NCI-H2029 (cell line): ENCODE measurements around the gene ETFA.
A peak's percentile ranks its signal among the peaks of the same experiment; 100 is the strongest.

Experiments
- DNase-seq: peaks from one replicate; lab custom pipeline; 2025; lab: John Stamatoyannopoulos, UW

ETFA gene

DNA sequence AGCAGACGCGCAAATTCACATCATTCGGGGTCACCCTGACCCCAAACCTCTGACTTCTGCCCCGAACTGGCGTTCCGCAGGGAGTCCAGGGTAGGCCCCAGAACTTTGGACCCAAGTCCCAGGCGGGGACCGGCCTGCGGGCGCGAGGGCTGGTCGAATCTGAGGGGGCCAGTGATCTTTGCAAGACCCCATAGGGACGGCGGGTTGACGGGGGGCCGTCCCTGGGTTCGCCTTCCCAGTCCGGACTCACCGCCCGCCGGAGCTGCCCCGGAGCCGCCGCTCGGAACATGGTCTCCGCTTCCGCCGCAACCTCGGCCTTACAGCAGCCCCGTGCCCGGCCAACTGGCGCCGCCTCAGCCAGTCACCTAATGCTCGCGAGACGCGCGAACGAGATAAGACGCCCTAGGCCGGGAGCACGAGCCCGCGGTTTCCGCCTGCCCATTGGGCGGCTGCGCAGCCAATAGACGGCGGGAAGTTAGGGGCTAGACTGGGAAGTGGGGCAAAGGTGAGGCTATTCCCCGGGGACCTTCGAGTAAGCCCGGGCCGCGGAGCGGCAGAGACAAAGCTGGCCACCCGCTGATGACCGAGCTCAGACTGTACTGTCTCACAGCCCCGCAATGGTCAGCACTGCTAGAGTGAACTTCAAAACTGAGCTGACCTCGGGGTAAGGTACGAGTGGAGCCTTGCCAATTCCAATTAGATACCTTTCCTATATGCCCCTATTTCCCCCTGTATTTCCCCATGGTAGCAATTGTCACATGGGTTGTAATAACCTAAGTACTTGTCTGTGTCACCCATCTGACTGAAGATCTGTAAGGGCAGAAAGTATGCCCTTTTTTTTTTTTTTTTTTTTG, at the start of gene ETFA:
ETFA (minus strand) TSS at position 370 of the 854 bp plus-strand sequence; CDS start at position 289, 81 bp downstream.
- DNase-seq: peak; percentile 88

DNA sequence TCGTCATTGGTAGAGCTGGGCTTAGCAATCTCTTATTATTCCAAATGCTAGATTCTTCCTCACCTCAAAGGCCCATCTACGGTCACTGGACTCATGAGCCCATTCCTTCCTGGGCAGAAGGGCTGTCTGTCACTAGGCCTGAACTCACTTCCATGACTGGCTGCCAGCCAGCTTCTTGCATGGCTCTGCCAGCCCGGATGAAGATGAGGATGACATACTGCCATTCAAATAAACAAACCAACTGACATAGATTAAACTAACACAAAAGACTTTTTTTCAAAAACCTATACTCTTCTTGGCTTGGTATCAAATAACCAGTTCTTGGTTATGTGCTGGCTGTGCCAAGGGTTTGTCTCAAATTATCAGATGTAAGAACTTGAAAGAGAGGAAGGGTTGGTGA, 49.1 kb upstream of the ETFA start:
- DNase-seq: no peak

DNA sequence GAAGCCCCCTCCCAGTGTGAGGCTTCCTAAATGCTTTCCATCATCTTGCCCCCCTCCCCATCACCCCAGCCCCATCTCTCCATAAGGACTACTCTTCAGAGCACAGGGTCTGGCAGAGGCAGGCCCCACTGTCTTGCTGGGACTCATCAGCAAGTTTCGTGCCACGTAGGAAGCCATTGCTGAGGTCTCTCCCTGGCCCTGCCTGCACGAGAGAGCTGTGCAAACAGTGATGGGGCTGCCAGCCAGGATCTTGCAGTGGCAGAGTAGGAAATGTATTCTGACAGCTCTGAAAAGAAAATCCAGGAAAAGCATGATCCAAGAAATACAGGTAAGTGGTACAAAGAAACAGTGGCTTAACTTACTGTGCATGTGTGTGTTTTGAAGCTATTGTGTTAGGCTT, 47.9 kb upstream of the ETFA start:
- no peak for DNase-seq

DNA sequence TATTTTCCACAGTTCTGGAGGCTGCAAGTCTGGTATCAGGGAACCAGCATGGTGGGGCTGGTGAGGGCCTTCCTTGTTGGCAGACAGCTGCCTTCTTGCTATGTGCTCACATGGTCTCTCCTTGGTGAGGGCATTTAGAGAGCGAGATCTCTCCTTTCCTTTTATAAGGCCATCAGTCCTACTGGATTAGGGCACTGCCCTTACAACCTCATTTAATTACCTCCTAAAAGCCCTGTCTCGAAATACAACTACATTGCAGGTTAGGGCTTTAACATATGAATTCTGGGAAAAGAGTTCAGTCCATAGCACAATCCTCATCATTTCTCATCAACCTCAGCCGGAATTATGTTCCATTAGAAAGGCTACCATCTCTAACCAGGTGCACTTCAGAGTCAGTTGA, 47.2 kb upstream of the ETFA start:
- DNase-seq: no peak

GRCh38 chr15:76354823-76355440, 43.7 kb upstream of the ETFA start:
- DNase-seq: no peak

DNA sequence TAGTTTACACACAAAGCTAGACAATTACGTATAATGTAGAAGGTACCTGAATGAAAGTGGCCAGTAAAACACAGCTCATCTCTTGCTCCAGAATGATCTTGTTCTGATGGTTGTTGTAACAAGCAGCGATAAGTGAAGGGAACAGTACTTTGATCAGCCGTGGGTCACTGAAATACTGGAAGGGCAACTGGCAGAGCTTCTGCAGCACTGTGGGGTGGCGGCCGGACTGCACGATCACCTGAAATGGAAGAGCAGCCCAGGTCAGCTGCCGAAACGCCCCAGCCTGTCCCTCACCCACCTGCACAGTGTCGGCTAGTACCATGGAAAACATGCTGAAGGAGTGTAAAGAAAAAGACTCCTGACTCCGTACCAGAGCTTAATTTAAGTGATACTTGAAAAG, 42.6 kb upstream of the ETFA start:
- no peak for DNase-seq

- no peak for DNase-seq
These were observed 41.8 kb upstream of the ETFA start for GRCh38 chr15:76353023-76353577.

- DNase-seq: no peak
These were observed 38.2 kb upstream of the ETFA start for GRCh38 chr15:76349301-76350070.

- no peak for DNase-seq
These were observed 36.3 kb upstream of the ETFA start for GRCh38 chr15:76347482-76348055.

DNA sequence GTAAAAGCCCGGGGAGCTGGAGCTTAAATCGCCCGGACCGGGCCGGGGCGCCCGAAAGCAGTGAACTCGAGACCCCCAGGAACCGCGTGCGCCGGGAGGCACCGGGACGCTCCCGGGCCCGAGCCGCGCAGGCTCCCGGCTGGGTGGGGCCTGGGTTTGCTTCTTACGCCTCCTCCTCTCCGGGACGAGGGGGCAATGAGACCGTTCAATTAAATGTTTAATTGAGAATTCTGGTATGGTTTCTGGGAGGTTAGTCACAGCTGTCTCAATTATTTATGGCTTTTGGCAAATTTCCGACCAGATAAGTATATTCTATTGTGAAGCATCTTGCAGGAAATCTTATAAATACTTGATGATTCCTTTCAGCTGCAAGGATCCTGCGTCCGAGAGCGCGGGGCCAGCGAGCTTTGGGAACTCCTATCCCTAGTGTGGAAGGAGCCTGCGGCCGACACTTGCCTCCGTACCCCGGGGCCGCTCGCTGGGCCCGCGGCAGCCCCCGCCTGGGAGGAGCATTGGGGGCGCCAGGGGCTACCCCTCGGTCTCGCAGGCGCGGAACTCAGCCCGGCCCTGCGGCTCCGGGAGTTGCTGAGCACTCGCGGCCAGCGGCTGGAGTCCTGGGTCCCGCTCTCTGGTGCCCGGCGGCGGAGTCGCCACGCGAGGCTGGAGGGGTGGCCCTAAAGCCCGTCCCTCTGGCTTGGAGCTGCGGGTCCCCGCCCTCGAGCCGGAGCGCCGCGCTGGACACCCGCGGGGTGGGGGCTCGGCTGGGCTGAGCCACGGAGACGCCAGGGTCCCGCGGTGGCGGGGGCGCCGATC, 35.6 kb upstream of the ETFA start:
- DNase-seq: no peak

GRCh38 chr15:76345880-76346668, 34.8 kb upstream of the ETFA start:
- no peak for DNase-seq

GRCh38 chr15:76345583-76345879, 34.3 kb upstream of the ETFA start:
- DNase-seq: no peak

DNA sequence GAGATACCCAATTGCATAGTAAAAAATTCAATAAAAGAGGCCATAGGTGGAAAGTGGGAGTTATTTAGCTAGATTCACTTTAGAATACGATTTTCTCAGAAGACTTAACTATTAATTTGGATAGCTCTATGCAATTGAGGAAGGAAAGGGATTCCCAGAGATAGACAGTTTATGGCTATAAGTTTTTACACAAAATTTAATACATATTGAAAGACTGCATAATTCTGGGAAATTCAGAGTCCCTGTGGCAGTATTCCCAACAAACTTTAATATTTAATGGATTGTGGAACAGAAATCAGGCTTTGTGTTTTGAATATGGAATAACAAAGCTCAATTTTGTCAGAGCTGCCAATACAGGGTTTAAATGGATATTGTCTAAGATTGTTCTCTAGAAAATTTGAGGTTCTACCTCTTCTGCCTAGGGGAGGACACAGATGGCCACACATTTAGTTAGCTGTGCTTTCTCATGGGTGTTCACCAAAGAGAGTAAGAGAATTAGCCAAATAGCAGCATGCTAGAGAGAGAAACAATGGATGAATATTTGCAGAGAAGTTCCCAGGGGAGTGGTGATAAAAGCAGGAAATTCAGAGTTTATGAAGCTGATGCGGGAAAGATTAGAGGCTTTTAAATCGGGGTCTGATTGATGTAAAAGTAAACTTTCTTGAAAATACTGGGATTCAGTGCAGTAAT, 33.8 kb upstream of the ETFA start:
- DNase-seq: no peak

DNA sequence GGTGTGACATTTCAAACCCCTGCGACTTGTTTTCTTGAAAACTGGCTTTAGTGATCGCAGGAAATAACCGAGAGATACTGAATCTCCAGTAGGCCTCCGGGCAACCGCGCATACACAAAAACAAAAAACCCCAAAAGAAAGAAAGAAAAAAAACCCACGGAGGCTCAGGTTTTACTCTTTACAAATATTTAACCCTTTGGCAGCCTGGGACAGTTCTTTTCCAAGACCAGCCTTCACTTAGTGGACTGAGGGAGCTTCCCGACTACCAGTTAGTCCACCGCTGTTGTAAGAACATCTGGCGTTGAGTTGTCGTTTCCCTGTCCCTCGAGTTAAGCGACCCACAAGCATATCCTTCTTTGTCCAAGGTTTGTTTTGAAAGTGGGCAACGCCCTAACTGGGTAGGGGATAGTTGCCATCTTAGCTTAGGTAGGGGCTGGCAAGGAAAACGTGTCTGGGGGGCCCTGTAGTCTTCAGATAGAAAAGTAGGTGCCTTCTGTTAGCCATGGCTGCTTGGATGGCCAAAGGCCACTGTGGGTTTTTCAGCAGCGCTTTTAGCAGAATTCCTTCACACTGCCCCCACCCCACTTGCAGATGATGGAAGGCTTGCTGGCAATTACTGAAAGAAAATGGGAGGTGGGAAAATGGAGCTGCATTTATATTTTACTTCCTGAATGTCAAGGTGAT, 32.2 kb upstream of the ETFA start:
- DNase-seq: no peak

- DNase-seq: no peak
These were observed 31.3 kb upstream of the ETFA start for GRCh38 chr15:76342382-76343201.

DNA sequence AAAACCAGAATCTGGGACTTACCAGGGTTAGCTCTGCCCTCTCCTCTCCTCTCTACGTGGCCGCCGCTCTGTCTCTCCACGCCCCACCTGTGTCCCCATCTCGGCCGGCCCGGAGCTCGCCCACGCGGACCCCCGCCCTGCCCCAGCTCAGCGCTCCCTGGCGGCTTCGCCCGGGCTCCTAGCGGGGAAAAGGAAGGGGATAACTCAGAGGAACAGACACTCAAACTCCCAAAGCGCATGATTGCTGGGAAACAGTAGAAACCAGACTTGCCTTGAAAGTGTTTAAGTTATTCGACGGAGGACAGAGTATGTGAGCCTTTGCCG, 30.8 kb upstream of the ETFA start:
- DNase-seq: no peak

DNA sequence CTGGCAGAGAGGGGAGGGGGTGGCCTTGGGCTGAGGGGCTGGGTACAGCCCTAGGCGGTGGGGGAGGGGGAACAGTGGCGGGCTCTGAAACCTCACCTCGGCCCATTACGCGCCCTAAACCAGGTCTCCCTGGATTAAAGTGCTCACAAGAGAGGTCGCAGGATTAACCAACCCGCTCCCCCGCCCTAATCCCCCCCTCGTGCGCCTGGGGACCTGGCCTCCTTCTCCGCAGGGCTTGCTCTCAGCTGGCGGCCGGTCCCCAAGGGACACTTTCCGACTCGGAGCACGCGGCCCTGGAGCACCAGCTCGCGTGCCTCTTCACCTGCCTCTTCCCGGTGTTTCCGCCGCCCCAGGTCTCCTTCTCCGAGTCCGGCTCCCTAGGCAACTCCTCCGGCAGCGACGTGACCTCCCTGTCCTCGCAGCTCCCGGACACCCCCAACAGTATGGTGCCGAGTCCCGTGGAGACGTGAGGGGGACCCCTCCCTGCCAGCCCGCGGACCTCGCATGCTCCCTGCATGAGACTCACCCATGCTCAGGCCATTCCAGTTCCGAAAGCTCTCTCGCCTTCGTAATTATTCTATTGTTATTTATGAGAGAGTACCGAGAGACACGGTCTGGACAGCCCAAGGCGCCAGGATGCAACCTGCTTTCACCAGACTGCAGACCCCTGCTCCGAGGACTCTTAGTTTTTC, 30.2 kb upstream of the ETFA start:
- no peak for DNase-seq

- DNase-seq: no peak
These were observed 29.6 kb upstream of the ETFA start for GRCh38 chr15:76340803-76341365.
